Stimulated activated naive CD8-positive, alpha-beta T cell treated with anti-CD3 and anti-CD28 coated beads, Interleukin-15, Interleukin-2, amounts not matched to agents 100 ng/mL and 50 ng/mL, for 24 hours (primary cell): ENCODE measurements around the gene GPRC5D.

ENCODE experiments used
- H3K27ac Mint-ChIP-seq: one replicate; pipeline ENCODE4 v1.8.0; 2021; ENCODE audit warnings: mild to moderate bottlenecking, mixed read lengths
- H3K27me3 Mint-ChIP-seq: one replicate; pipeline ENCODE4 v1.8.0; 2021; ENCODE audit warnings: mixed read lengths
- H3K36me3 Mint-ChIP-seq: one replicate; pipeline ENCODE4 v1.8.0; 2021; ENCODE audit warnings: low read depth, mixed read lengths
- H3K4me1 Mint-ChIP-seq: one replicate; pipeline ENCODE4 v1.8.0; 2021; ENCODE audit warnings: low read depth, mixed read lengths
- H3K4me3 Mint-ChIP-seq: one replicate; pipeline ENCODE4 v1.8.0; 2021; ENCODE audit warnings: mild to moderate bottlenecking, mixed read lengths
- H3K9me3 Mint-ChIP-seq: one replicate; pipeline ENCODE4 v1.8.0; 2021; ENCODE audit warnings: mixed read lengths

Gene GPRC5D

GRCh38 chr12:12952036-12952435, at the start of gene GPRC5D:
GPRC5D (minus strand) TSS chr12:12952170; CDS start chr12:12950384, 1,786 bp downstream.
- H3K27ac Mint-ChIP-seq: no peak within 1 kb of the TSS
- H3K4me3 Mint-ChIP-seq: no peak within 1 kb of the TSS
- no peaks in the 10 kb centered on the region for H3K36me3 Mint-ChIP-seq

DNA sequence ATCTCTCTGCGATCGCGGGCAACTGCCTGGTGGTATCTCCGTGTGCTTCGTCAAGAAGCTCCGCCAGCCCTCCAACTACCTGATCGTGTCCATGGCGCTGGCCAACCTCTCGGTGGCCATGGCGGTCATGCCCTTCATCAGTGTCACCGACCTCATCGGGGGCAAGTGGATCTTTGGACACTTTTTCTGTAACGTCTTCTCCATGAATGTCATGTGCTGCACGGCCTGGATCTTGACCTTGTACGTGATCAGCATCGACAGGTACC, 49.7 kb upstream of the GPRC5D start:
- Mint-ChIP-seq H3K4me1 (peaks cover 22% of the 10 kb centered on the region), H3K9me3 (no peaks in the 10 kb centered on the region), H3K36me3 (no peaks in the 10 kb centered on the region), H3K27me3 (peaks cover 14% of the 10 kb centered on the region), H3K27ac (peak overlapping the region; percentile 38), H3K4me3 (peak overlapping the region; percentile 75)

More at GRCh38 chr12:12952036-12952435, at the start of gene GPRC5D:
- Mint-ChIP-seq H3K4me1 (peaks cover 7% of the 10 kb centered on the region), H3K9me3 (no peaks in the 10 kb centered on the region), H3K27me3 (peaks cover 6% of the 10 kb centered on the region)

DNA sequence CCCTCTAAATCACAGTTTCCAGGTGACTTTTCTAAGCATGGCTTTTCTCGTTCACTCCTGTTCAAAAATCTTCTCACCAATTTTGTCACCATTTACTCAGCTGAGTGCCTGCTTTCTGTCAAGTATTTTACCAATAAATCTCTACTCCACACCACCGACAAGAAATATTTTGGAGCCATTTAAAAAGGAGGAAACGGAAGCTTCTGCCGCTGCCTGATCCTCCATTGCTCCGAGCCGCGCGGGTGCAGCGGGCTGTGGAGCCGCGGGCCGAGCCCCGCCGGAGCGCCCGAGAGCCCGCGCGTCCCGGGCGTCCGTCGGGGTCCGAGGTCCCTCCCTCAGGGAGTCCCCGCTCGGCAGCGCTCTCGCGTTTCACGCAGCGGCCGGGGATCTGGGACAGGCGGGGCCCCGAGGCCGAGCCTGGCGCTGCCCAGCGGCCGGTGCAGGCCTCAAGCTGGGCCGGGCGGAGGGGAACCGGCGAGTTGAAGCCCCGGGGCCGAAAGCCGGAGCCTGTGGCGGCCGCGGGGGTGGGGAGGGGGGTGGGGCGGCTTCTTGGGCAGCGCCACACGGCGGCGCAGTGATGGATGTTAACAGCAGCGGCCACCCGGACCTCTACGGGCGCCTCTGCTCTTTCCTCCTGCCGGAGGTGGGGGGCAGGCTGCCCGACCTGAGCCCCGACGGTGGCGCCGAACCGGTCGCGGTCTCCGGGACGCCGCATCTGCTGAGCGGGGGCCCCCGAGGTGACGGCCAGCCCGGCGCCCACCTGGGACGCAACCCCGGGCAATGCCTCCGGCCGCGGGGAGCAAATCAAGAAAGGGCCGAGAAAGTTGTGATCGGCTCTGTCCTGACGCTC, 49.2 kb upstream of the GPRC5D start:
- no peaks in the 10 kb centered on the region for H3K9me3 Mint-ChIP-seq
- no peaks in the 10 kb centered on the region for H3K36me3 Mint-ChIP-seq

DNA sequence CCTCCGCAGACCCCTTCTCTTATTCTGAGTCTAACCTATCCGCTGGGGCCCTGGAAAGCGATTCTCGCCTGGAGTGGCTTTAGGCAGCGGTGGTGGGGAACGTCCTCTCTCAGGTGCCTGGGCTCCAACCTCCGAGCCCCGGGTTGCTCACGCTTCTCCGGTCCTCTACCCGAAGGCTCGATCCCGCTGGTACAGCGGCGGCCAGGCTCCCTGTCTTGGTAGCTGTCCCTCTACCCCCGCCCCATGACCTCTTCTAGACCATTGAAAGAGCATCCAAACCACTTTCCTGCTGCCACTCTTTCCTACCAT, 48.6 kb upstream of the GPRC5D start:
- Mint-ChIP-seq H3K9me3 (no peaks in the 10 kb centered on the region), H3K36me3 (no peaks in the 10 kb centered on the region), H3K27me3 (peaks cover 14% of the 10 kb centered on the region), H3K27ac (peak overlapping the region; percentile 84), H3K4me3 (peak overlapping the region; percentile 95), H3K4me1 (peaks cover 22% of the 10 kb centered on the region)

More for the DNA sequence above, 49.2 kb upstream of the GPRC5D start:
- peak overlapping the region; percentile 95 for H3K4me3 Mint-ChIP-seq
- H3K27me3 Mint-ChIP-seq: peaks cover 14% of the 10 kb centered on the region
- H3K27ac Mint-ChIP-seq: peak overlapping the region; percentile 84
- H3K4me1 Mint-ChIP-seq: peaks cover 22% of the 10 kb centered on the region

DNA sequence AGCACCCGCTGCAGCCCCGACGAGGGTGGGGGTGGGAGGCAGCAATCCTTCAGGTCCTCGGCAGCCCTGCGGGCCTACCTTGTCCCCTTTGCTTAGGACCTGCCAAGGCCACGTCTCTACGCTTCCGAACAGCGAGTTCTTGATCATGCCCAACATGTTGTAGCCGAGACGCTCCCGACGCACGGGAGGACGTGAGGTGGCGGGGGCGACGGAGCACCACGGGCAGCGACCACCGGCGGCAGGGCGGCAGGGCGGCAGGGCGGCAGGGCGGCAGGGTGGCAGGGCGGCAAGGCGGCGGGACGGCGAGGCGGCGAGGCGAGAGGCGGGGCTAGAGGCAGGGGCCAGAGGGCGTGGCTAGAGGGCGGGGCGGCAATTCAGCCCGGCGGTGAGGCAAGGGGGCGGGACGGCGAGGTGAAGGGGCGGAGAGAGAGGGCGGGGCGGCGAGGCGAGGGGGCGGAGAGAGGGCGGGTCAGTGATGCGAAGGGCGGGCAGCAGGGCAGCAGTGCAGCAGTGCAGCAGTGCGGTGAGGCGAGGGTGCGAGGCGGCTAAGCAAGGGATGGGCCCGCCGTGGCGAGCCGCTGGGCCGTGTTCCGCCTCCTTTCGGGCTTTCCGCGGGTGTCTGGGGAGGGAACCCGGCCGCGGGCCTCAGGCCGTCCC, 48.1 kb upstream of the GPRC5D start, which contains the start of gene HEBP1:
TSS of gene HEBP1 (minus strand) at position 307 of the 657 bp plus-strand sequence. CDS start at position 156, 151 bp downstream.
- H3K4me3 Mint-ChIP-seq: peak within 1 kb of the TSS; percentile 95
- H3K36me3 Mint-ChIP-seq: no peaks in the 10 kb centered on the region
- no peaks in the 10 kb centered on the region for H3K9me3 Mint-ChIP-seq
- H3K27ac Mint-ChIP-seq: peak within 1 kb of the TSS; percentile 84
- peaks cover 22% of the 10 kb centered on the region for H3K4me1 Mint-ChIP-seq
- peaks cover 14% of the 10 kb centered on the region for H3K27me3 Mint-ChIP-seq

GRCh38 chr12:12999271-12999958, 47.4 kb upstream of the GPRC5D start:
- Mint-ChIP-seq H3K4me3 (peak overlapping the region; percentile 95), H3K36me3 (no peaks in the 10 kb centered on the region), H3K27ac (no peak overlapping the region), H3K9me3 (no peaks in the 10 kb centered on the region), H3K27me3 (peaks cover 14% of the 10 kb centered on the region), H3K4me1 (peaks cover 22% of the 10 kb centered on the region)

- no peak overlapping the region for H3K27ac Mint-ChIP-seq
- H3K4me3 Mint-ChIP-seq: no peak overlapping the region
- peaks cover 5% of the 10 kb centered on the region for H3K36me3 Mint-ChIP-seq
- H3K27me3 Mint-ChIP-seq: peaks cover 14% of the 10 kb centered on the region
- peaks cover 25% of the 10 kb centered on the region for H3K4me1 Mint-ChIP-seq
- no peaks in the 10 kb centered on the region for H3K9me3 Mint-ChIP-seq
These were observed 46.3 kb upstream of the GPRC5D start for GRCh38 chr12:12998248-12998647.

GRCh38 chr12:12997734-12998133, 45.8 kb upstream of the GPRC5D start:
- Mint-ChIP-seq H3K4me3 (no peak overlapping the region), H3K27ac (no peak overlapping the region), H3K9me3 (no peaks in the 10 kb centered on the region), H3K36me3 (peaks cover 5% of the 10 kb centered on the region), H3K4me1 (peaks cover 30% of the 10 kb centered on the region), H3K27me3 (peaks cover 11% of the 10 kb centered on the region)

GRCh38 chr12:12997156-12997555, 45.2 kb upstream of the GPRC5D start:
- H3K36me3 Mint-ChIP-seq: peaks cover 5% of the 10 kb centered on the region
- H3K9me3 Mint-ChIP-seq: no peaks in the 10 kb centered on the region
- H3K4me1 Mint-ChIP-seq: peaks cover 35% of the 10 kb centered on the region
- H3K4me3 Mint-ChIP-seq: no peak overlapping the region
- H3K27ac Mint-ChIP-seq: no peak overlapping the region
- H3K27me3 Mint-ChIP-seq: peaks cover 5% of the 10 kb centered on the region

DNA sequence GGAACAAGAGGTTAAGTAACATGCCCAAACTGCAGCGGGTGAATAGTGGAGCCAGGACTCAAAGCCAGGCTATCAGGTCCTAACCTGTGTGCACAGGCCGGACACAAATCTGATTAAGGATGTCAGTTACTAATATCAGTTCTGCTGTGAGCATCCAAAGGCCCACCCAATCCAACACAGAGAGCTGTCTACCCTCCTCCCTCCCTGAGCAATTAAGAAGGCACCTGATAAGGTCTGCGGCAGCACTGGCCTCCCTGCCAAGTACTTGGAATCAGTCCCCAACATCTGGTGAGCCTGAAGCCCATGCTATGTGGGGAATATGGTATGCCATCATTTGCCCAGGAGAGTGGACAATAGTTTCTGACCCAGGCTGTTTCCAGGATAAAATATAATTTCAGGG, 44.2 kb upstream of the GPRC5D start:
- Mint-ChIP-seq H3K27me3 (no peaks in the 10 kb centered on the region), H3K4me3 (no peak overlapping the region), H3K36me3 (peaks cover 5% of the 10 kb centered on the region), H3K4me1 (peaks cover 30% of the 10 kb centered on the region), H3K9me3 (no peaks in the 10 kb centered on the region), H3K27ac (no peak overlapping the region)

DNA sequence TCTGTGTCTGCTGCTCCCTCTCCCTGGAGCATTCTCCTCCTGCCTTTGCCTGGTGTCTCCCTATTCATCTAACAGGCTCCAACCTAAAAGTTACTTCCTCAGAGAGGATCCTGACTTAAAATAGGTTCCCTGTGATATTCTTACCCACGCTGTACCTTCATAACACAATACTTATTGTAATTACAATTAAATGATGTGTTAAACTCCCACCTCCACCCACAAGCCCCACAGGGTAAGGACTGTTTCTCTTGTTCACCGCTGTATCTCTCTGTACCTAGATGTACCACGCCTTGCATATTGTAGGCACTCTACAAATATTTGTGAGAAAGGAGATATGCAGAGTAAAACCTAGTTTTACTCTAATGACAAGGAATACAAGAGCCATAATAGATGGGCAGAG, 43.1 kb upstream of the GPRC5D start:
- Mint-ChIP-seq H3K36me3 (peaks cover 5% of the 10 kb centered on the region), H3K4me3 (no peak overlapping the region), H3K4me1 (peaks cover 25% of the 10 kb centered on the region), H3K9me3 (no peaks in the 10 kb centered on the region), H3K27me3 (no peaks in the 10 kb centered on the region), H3K27ac (no peak overlapping the region)

GRCh38 chr12:12993367-12993766, 41.4 kb upstream of the GPRC5D start:
- Mint-ChIP-seq H3K36me3 (peaks cover 5% of the 10 kb centered on the region), H3K4me1 (peaks cover 13% of the 10 kb centered on the region), H3K27me3 (no peaks in the 10 kb centered on the region), H3K9me3 (no peaks in the 10 kb centered on the region), H3K27ac (no peak overlapping the region), H3K4me3 (no peak overlapping the region)

DNA sequence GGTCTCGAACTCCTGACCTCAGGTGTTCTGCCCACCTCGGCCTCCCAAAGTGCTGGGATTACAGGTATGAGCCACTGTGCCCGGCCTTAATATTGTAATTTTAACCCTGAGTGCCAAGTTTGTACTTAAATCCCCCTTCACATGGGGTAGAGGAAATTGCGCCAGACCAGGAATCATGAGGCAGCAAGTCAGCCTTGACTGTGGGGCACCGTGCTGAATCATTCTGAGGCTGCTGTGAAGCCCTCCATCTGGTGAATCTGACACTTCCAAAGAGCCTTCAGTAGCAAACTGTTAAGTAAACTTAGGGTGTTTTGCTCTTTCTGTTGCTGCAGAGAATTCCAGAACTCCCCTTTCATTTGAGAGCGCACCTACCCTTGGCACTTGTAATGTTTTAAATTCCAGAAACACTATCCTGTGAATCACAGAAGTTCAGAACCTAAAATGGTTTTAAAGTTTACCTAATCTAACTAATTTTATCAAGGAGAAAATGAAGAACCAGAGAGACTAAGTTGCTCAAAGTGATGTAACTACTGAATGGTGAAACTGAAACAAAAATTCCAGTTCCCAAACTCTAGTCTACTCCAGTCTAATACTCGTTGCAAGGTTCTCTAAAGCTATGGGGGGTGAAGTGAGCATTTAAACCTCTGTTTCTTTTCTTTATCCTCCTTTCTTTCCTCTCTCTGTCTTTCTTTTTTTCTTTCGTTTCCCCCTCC, 40.6 kb upstream of the GPRC5D start:
- Mint-ChIP-seq H3K4me3 (no peak overlapping the region), H3K36me3 (peaks cover 5% of the 10 kb centered on the region), H3K27ac (peak overlapping the region; percentile 65), H3K9me3 (no peaks in the 10 kb centered on the region), H3K4me1 (peaks cover 13% of the 10 kb centered on the region), H3K27me3 (no peaks in the 10 kb centered on the region)

- Mint-ChIP-seq H3K36me3 (peaks cover 14% of the 10 kb centered on the region), H3K9me3 (no peaks in the 10 kb centered on the region), H3K4me3 (no peak overlapping the region), H3K27ac (peak overlapping the region; percentile 37), H3K4me1 (peaks cover 13% of the 10 kb centered on the region), H3K27me3 (no peaks in the 10 kb centered on the region)
These were observed 38.9 kb upstream of the GPRC5D start for GRCh38 chr12:12990700-12991468.
